Natural killer cell (primary cell): Measurements from ENCODE around the gene ZNF48. TPM values are rescaled to one million over a fixed set of nuclear protein-coding genes. Genes with fewer than 3 reads are reported as not detected.

ENCODE experiments used
- ATAC-seq, 3 donors: fragments of 150-1000 bp in 2 of 3; fragments of 200-7000 bp in 1 of 3; cut with Tn5 transposase; 1 replicate in 1 of 3; 2 replicates in 2 of 3; pipeline ENCODE4 v1.10.0; 2021; ENCODE audit warnings: mild to moderate bottlenecking in 2 of 3, moderate library complexity in 2 of 3
- DNase-seq, 2 donors: peaks; one replicate each; pipeline versions ENCODE4 v3.0.0 to v3.0.0-alpha.2; 2013 to 2021; ENCODE audit warnings: mixed read lengths in 1 of 2
- H3K27ac ChIP-seq: one replicate; pipeline ENCODE4 v1.5.1; 2013; ENCODE audit warnings: mild to moderate bottlenecking, low read length
- H3K27me3 ChIP-seq: one replicate; pipeline ENCODE4 v1.6.1; 2013; ENCODE audit warnings: low read length; ENCODE audit not compliant: control insufficient read depth, insufficient read depth
- H3K36me3 ChIP-seq: one replicate; pipeline ENCODE4 v1.6.1; 2013; ENCODE audit warnings: low read length; ENCODE audit not compliant: control insufficient read depth, insufficient read depth
- H3K4me1 ChIP-seq: one replicate; pipeline ENCODE4 v1.6.1; 2013; ENCODE audit warnings: low read length; ENCODE audit not compliant: control insufficient read depth, insufficient read depth
- H3K4me3 ChIP-seq: one replicate; pipeline ENCODE4 v1.5.1; 2013; ENCODE audit warnings: low read length
- H3K9me3 ChIP-seq: one replicate; pipeline ENCODE4 v1.6.1; 2013; ENCODE audit warnings: low read length; ENCODE audit not compliant: control insufficient read depth, insufficient read depth
- H3K27ac Mint-ChIP-seq, 2 donors: one replicate each; pipeline ENCODE4 v1.8.0; 2022; ENCODE audit warnings: mild to moderate bottlenecking in 2 of 2, mixed read lengths in 2 of 2, moderate library complexity in 1 of 2
- H3K27me3 Mint-ChIP-seq, 2 donors: one replicate each; pipeline ENCODE4 v1.8.0; 2022; ENCODE audit warnings: low read depth in 2 of 2, mixed read lengths in 2 of 2
- H3K36me3 Mint-ChIP-seq: one replicate; pipeline ENCODE4 v1.8.0; 2022; ENCODE audit warnings: mixed read lengths
- H3K4me1 Mint-ChIP-seq, 2 donors: one replicate each; pipeline ENCODE4 v1.8.0; 2022; ENCODE audit warnings: mixed read lengths in 2 of 2
- H3K4me3 Mint-ChIP-seq: one replicate; pipeline ENCODE4 v1.8.0; 2022; ENCODE audit warnings: mild to moderate bottlenecking, moderate library complexity, mixed read lengths
- H3K9me3 Mint-ChIP-seq, 2 donors: one replicate each; pipeline ENCODE4 v1.8.0; 2022; ENCODE audit warnings: mixed read lengths in 2 of 2
- WGBS: methylation state at CpG from one replicate; pipeline ENCODE4 v1.1.7; 2013; ENCODE audit warnings: missing lambda C conversion rate; ENCODE audit not compliant: insufficient coverage; 5-methylcytosine and 5-hydroxymethylcytosine counted together
- intact Hi-C: fragments of 100-400 bp; cut with micrococcal nuclease; formaldehyde crosslinking; loops from one replicate; pipeline ENCODE4 v1.14.2; 2022
- total RNA-seq, 4 donors: library from RNA; stranded (reverse); fragments of 120-200 nt in 1 of 4; gene quantifications; one replicate each; pipeline versions ENCODE4 v1.2.3 to v1.2.4, GENCODE V29; 2013 to 2022
- TF ChIP-seq, protein P1 (sequence below): fragments of 200-600 bp; IDR thresholded peaks from one replicate; pipeline ENCODE4 v1.8.0; 2022; ENCODE audit warnings: antibody characterized with exemption

Gene ZNF48
- total RNA-seq, 3 donors from 2014 or later (not counting 1 experiment from before 2014, with no cell fraction given) = 5.5 to 7.4 (median 7.1) TPM

DNA sequence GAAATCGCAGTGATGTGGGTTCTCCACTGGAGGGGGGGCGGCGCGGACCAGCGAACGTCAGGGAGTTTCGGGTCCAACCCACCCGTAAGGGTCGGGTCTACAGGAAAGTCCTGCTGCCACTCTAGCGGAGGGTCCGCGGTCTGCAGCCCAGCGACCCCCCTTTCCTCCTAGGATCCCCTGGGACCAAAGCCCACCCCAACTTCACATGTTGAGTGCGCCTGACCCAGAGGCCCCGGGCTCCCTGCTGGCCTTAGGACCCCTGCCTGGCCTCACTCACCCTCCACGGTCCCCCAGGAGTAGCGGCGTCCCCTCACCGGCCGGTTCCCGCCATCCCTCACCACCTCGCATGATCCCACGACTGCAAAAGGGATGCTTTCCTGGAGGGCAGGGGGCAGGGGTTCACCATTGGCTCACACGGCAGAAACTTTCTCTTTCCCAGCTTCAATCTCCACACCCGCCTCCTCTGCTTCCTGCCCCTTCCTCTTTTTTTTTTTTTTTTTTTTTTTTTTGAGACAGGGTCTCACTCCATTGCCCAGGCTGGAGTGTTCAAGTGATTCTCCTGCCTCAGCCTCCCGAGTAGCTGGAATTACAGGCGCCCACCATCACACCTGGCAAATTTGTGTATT is 15.9 kb upstream of the ZNF48 start:
- Histone ChIP-seq H3K36me3 (peaks cover 16% of the 10 kb centered on the region), H3K9me3 (no peaks in the 10 kb centered on the region), H3K4me1 (peaks cover 78% of the 10 kb centered on the region), H3K27me3 (no peaks in the 10 kb centered on the region), H3K4me3 (peak overlapping the region; percentile 63), H3K27ac (peak overlapping the region; percentile 87)
- TF ChIP-seq, protein P1, sequence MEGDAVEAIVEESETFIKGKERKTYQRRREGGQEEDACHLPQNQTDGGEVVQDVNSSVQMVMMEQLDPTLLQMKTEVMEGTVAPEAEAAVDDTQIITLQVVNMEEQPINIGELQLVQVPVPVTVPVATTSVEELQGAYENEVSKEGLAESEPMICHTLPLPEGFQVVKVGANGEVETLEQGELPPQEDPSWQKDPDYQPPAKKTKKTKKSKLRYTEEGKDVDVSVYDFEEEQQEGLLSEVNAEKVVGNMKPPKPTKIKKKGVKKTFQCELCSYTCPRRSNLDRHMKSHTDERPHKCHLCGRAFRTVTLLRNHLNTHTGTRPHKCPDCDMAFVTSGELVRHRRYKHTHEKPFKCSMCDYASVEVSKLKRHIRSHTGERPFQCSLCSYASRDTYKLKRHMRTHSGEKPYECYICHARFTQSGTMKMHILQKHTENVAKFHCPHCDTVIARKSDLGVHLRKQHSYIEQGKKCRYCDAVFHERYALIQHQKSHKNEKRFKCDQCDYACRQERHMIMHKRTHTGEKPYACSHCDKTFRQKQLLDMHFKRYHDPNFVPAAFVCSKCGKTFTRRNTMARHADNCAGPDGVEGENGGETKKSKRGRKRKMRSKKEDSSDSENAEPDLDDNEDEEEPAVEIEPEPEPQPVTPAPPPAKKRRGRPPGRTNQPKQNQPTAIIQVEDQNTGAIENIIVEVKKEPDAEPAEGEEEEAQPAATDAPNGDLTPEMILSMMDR = no peak
- H3K27ac Mint-ChIP-seq = peak overlapping the region; percentile 99 to 100
- H3K36me3 Mint-ChIP-seq = no peaks in the 10 kb centered on the region
- intact Hi-C loops = loop anchor here (2.0 kb wide), 1 partner anchor 44 kb away; no protein-coding TSS in a partner anchor
- WGBS = 39% methylated on average over 27 of the region's 27 CpGs
- H3K4me1 Mint-ChIP-seq = peaks cover 57 to 64% of the 10 kb centered on the region in 2 donors
- no peaks in the 10 kb centered on the region for H3K27me3 Mint-ChIP-seq
- H3K9me3 Mint-ChIP-seq = no peaks in the 10 kb centered on the region
- H3K4me3 Mint-ChIP-seq = peak overlapping the region; percentile 97
- ATAC-seq = no peak
- no peak for DNase-seq

DNA sequence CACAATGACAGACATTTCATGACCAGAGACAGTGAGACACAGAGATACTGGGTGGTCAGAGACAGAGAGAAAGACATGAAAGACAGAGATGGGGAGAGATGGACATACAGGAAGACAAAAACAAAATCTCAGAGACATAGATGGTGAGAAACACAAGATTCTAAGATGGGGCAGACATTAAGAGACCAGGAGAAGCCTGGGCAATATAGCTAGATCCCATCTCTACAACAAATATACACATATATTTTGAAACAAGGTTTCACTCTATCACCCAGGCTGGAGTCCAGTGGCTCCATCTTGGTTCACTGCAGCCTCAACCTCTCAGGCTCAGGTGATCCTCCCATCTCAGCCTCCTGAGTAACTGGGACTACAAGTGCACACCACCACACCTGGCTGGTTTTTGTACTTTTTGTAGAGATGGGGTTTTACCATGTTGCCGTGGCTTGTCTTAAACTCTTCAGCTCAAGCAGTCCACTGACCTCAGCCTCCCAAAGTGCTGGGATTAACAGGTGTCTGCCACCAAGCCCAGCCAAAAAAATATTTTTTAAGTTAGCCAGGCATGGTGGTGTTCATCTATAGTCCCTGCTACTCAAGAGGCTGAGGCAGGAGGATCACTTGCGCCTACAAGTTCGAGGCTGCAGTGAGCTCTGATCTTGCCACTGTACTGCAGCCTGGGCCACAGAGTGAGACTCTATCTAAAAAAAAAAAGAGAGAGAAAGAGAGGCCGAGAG is 15.0 kb upstream of the ZNF48 start:
- no peak overlapping the region for H3K27ac ChIP-seq
- peak overlapping the region; percentile 79 for H3K4me3 Mint-ChIP-seq
- no peaks in the 10 kb centered on the region for H3K36me3 Mint-ChIP-seq
- 91% methylated on average over 4 of the region's 4 CpGs for WGBS
- peaks cover 57 to 64% of the 10 kb centered on the region in 2 donors for H3K4me1 Mint-ChIP-seq
- no peaks in the 10 kb centered on the region for H3K9me3 ChIP-seq
- no peak for DNase-seq
- no peak overlapping the region for H3K4me3 ChIP-seq
- H3K4me1 ChIP-seq = peaks cover 79% of the 10 kb centered on the region
- intact Hi-C loops = no loop called here
- H3K9me3 Mint-ChIP-seq = no peaks in the 10 kb centered on the region
- no peaks in the 10 kb centered on the region for H3K27me3 Mint-ChIP-seq
- peak overlapping the region; percentile 99 to 100 for H3K27ac Mint-ChIP-seq
- ATAC-seq = no peak
- peaks cover 16% of the 10 kb centered on the region for H3K36me3 ChIP-seq
- H3K27me3 ChIP-seq = no peaks in the 10 kb centered on the region
- TF ChIP-seq, protein P1 = no peak

DNA sequence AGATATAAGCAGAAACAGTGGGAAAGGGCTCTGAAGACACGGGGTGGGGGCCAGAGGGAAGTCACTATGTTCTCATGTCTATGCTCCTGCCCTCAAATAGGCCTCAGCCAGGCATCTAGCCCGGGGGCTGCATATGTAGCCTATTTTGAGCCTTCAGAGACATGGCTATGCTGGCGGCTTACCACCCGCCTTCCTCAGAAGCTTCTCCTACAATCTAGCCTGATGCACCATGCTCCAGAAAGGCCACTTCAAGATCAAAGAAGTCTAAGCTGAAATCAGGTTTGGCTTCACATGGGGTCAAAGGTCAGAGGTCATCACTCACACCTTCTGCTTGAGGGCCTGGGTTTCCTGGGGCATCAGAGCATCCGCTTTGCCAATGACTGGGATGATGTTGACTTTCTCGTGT is 14.4 kb upstream of the ZNF48 start:
- peak in 1 of 2 donors; percentile 45 for DNase-seq
- Mint-ChIP-seq H3K36me3 (no peaks in the 10 kb centered on the region), H3K27me3 (no peaks in the 10 kb centered on the region), H3K4me1 (peaks cover 57 to 64% of the 10 kb centered on the region in 2 donors), H3K9me3 (no peaks in the 10 kb centered on the region), H3K4me3 (peak overlapping the region; percentile 79), H3K27ac (peak overlapping the region; percentile 99 to 100)
- Histone ChIP-seq H3K27ac (peak overlapping the region; percentile 42), H3K9me3 (no peaks in the 10 kb centered on the region), H3K36me3 (peaks cover 16% of the 10 kb centered on the region), H3K27me3 (no peaks in the 10 kb centered on the region), H3K4me1 (peaks cover 79% of the 10 kb centered on the region), H3K4me3 (no peak overlapping the region)
- TF ChIP-seq, protein P1 = no peak
- 82% methylated on average over 6 of the region's 6 CpGs for WGBS
- ATAC-seq = no peak
- intact Hi-C loops = no loop called here
